ENCODE results near the gene TNS1.

DNA sequence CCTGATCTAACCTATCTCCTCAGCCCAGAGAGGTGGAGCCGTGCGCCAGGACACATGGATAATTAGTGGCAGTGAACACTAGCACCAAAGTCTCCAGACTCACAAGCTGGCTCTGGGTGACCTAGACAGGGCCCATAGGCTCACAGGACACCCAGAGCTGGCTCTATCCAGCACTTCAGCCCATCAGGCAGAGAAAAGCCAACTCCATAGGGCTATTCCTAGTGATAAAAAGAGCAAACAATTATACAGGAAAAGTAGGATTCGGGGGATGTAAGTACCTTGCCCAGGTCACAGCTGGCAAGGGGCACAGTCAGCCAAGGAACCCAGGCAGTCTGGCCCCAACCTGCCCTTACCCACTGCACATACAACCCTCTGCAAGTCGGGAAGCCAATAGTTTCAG lies 178.6 kb downstream of the TNS1 start:
- no peak for TF ChIP-seq POLR2A (IDR thresholded peaks at IDR 0.05)
- TF ChIP-seq CTCF (IDR thresholded peaks at IDR 0.05): no peak

Measured in thyroid gland (tissue), 4 donors.